NCI-H1694 (cell line): ENCODE measurements around the gene BARHL1.

Experiments
- DNase-seq: peaks from one replicate; lab custom pipeline; 2025; lab: John Stamatoyannopoulos, UW

Gene BARHL1

DNA sequence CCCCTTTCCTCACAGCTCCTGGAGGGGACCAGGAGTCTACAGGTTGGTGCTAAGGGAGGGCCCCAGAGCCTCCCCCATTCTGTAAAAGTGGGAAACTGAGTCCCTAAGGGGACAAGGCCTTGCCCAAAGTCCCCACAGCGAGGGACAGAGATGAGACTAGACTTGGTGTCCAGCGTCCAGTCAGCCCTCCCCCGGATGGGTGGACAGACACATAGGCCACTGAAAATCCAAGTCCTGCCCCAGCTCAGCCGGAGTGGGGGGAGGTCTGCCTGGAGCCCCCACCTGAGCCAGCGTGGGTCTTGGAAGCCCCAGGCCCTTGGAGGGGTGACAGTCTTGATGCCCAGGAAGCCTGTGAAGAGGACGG is 5.2 kb downstream of the BARHL1 start:
- no peak for DNase-seq

DNA sequence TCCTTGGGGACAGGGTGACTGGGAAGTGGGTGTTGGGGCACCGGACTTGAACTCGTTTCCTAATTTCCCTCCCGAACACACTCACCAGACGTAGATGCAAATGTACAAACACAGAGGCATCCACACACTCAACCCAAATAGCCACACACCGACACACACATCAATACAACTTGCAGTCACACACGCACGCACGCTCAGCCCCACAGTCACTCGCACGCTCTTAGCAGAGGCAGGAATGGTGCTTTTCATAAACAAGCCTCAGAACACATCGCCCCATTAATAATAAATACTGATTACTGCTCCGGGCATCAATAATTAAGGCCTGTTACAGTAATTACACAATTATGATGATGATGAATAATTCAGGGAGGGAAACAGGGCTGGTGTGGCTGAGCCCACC is 5.7 kb downstream of the BARHL1 start:
- DNase-seq = no peak

DNA sequence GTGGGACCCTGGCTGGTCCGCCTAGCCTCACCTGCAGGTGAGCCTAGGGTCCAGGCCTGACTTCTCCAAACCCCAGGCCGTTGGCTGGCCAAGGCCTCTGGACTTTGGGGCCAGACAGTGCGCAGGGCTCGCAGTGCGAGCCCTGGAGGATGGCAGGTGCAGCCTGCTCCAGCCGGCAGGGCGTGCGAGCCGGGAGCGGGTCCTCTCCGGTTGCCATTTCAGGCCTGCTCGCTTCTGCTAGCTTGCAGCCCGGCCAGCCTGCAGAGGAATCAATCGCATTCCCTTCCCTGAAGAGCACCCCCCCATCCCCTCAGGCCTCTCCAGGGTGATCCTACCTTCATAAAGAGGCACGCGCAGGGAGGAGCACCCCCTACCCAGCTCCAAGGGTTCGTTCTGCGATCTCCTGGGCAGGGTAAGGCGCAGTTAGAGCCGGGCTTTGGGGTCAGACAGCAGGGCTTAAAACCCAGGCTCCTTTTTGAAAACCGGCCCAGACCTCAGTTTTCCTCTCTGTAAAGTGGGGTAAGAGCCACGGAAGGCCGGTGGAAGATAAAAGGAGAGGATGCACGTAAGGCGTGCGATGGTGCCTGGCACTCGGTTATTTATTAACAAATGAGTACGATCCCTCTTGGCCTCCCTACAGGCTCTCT is 6.2 kb downstream of the BARHL1 start:
- no peak for DNase-seq

DNA sequence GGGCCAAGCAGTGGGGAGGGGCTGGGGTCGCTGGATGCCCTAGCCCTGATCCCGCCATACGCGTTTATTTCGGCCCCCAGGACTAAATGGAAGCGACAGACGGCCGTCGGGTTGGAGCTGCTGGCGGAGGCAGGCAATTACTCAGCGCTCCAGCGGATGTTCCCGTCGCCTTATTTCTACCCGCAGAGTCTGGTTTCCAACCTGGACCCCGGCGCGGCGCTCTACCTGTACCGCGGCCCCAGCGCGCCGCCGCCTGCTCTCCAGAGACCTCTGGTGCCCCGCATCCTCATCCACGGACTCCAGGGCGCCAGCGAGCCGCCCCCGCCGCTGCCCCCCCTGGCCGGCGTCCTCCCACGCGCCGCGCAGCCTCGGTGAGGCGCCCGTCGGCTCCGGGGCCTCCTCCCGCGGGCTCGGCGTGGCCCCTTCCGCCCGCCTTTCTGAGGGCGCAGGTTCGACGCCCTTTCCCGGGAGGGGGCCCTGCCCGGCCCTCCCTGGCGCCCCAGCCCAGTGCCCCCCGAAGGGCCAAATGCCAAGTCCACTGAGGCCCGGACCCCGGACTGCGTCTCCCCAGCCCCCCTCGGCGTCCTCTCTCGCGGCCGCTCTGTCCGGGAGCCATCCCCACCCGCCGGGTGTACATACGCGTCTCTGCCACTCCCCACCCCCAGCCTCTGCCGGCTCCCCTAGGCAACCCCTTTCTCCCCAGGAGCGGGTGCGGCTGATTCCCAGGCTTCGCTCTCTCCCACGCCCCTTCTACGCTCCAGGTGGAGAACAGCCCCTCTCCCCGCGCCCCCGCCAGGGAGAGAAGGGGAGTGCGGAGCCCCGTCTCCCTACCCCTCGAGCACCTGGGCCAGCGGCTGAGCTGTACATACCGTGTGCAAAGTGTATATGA is 7.0 kb downstream of the BARHL1 start:
- DNase-seq = no peak

DNA sequence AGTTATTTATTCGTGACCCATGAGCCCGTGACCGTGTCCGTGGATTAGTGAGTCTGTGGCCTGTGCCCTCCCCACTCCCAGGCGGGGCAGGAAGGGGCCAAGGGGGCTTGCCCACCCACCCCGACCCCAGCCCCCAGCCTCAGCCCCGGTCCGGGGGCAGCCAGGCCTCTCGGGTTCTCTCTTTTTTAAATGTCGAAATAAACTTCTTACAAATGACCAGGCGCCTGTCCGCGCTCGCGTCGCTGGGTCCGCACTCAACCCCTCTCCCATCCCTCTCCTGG is 7.6 kb downstream of the BARHL1 start:
- DNase-seq = no peak

DNA sequence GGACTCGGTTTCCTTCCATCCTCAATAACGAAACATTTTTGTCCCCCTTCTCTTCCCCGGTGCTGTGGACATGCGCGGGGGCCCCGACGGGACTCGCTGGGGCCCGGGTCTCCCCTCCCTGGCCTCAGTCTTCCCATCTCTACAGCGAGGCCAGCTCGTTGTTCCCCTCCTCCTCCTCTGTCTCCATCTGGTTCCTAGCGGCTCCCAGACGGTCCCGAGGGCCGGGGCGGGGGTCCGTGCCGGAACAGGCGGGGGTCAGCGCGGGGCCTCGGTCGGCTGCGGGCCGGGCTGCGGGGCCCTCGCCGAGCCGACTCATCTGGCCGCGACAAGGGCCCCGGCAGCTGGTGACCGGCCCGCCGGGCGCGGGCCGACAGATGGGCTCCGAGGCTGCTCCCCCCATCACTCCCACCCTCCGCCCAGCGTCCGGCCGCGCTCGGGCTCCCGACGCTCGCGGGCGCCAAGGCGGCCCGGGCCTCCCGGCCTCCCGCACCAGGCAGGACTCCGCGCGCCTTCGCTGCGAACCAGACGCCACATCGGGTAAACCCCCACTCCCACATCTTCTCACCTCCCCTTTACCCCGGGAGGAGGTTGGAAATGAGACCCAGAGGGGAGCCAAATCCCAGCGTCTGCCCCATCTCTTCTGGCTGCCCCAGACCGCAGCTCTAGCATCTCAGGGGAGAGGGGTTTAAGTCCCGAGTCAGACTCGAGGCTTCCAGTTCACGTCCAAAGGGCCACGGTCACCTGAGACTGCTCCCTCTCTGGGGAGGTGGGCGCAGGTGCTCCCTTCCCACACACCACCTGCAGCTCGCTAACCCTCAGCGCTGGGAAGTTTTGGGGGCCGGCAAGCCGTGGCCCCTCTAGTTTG is 8.1 kb downstream of the BARHL1 start:
- no peak for DNase-seq

GRCh38 chr9:132591244-132591643 is 8.8 kb downstream of the BARHL1 start:
- DNase-seq = no peak

- no peak for DNase-seq
Observed at GRCh38 chr9:132591751-132592314, 9.4 kb downstream of the BARHL1 start.

DNA sequence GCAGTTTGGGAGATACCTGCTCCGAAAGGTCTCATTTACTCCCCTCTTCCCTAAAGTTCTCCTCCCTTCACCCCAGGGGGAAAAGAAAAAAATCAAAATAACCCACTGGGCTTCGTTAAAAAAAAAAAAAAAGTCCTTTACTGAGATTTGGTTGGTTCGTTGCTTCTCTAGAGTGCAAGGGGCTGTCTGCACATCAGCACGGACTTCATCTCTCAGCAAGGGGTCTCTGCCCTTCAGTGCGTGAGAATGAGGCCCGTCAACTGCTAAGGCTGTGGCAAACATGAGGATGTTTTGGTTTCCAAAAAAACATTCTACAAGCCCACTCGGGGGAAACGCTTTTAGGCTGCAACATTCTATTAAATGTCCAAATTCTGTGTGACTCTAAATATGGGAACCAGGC is 10.0 kb downstream of the BARHL1 start:
- no peak for DNase-seq

- no peak for DNase-seq
Observed at GRCh38 chr9:132594412-132594811, 12.0 kb downstream of the BARHL1 start.

DNA sequence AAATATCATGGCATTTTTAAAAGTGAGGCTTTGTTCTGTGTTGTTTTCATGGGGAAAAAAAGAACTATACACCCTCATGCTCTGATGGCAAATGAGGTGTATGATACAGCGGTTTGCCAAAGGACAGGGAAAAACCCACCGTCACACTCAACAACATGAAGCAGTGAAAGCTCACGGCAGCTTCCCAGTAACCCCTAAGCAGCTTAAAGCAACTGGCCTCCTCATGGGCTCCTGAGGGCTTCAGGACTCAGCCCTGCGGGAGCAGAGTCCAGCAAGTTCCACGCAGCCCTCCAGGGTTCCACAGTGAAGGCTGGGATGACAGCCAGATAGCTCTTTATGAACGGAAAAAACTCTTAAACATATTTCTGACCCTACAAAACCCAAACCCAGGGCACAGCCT is 12.9 kb downstream of the BARHL1 start:
- DNase-seq = no peak

GRCh38 chr9:132596200-132596599 is 13.8 kb downstream of the BARHL1 start:
- DNase-seq = no peak

DNA sequence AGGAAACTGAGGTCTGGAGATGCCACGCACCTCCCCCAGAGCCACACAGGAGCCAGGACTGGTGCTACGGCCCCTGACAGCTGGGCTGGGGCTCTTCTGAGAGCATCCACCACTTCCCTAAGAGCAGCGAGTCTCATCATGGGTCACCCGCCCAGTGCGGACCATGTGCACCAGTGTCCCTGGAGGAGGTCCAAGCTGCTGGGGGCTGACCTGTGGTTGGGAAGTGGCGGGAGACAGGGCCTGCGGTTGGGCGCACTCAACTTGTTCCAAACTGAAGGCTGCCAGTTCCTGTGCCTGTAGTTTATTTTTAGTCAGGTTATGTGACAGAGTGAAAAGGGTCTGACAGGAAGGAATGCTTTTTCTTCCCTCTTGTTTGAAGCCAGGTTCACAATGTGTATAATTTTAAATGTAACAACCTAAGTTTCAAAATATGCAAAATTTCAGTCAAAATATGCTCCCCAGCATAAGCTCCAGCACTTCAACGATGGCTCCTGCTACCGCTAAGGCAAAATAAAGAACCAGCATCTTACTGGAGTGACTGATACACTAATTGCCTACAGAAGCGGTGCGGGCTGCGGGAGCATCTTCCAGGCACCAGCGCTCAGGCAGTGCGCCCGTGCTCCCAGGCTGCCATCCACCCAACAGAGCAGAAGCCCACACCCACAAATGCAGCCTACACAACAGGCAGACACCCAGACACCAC is 14.8 kb downstream of the BARHL1 start:
- no peak for DNase-seq

DNA sequence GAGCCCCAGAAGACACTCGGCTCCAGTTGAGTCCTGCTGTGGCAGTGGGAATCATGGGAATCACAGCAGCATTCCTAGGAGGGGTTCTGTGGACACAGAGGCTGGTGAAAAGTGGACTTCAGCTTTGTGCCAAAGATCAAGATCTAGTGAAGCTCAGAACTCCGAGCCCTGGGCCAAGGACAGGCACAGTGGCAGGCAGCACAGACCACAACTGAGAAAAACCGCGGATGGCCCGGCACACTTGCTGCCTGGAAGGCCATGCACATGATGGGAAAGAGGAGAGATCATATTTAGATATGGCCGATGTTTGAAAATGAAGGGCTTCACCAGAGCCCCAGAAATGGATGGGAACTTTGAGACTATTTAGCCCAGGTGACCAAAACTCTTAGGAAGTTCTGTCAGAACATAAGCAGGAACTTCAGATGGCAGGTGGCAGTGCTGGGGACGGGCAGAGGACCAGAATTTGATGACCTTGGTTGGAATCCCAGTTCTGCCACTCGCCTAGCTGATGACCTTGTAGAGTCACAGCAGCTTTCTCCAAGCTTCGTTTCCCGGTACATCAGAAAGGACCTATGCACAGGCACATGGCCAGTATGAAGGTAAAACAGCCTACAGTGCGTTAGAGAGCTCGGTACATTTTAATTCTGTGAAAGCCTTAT is 18.0 kb downstream of the BARHL1 start:
- DNase-seq = no peak

DNA sequence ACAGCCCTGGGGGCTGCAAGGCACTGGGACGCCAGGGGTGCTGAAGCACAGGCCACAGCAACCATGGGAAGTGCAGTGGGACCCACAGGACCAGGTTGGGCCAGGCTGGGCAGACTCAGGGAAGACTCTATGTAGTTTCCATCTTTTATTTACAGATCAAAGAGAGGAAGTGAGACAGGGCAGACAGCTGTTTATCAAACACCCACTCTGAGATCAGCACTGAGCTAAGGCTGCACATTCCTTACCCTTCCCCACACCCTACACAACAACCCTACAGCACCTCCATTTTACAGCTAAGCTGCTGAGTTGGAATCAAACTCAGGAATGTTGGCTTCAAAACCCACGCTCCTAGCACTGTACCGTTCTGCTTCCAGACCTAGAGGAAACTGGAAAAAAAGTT is 19.8 kb downstream of the BARHL1 start:
- DNase-seq = no peak

GRCh38 chr9:132605387-132605786 is 23.0 kb downstream of the BARHL1 start:
- DNase-seq = no peak

GRCh38 chr9:132606066-132606465 is 23.7 kb downstream of the BARHL1 start:
- DNase-seq = peak; percentile 60

DNA sequence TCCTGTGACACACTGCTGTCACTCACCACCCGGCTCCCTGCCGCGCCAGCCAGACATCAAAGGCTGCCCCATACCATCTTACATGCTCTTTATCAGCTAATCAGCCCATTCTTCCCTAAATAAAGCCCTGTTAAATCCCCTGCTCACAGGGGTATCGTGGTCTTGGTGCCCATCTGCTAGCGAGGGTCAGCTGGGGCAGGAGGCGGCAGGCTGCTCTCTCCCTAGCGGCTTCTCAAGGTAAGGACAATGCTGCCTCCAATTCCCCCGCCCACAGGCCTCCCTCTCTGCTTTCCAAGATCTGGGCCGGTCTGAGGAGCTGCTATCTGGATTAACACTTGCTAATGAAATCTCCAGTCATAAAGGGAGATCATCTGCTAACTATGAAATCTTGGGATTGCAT is 26.8 kb downstream of the BARHL1 start:
- DNase-seq = no peak

- no peak for DNase-seq
Observed at GRCh38 chr9:132609829-132610228, 27.4 kb downstream of the BARHL1 start.

GRCh38 chr9:132610661-132611060 is 28.3 kb downstream of the BARHL1 start:
- no peak for DNase-seq

- no peak for DNase-seq
Observed at GRCh38 chr9:132614324-132614723, 31.9 kb downstream of the BARHL1 start.
